Heart right ventricle (tissue), 16 donors: ENCODE data around the gene NCBP3. TPM values are rescaled to one million over a fixed set of nuclear protein-coding genes. Genes with fewer than 3 reads are reported as not detected.
A peak's percentile ranks its signal among the peaks of the same experiment; 100 is the strongest.

ENCODE experiments used
- ATAC-seq, 8 donors: fragments of 200-7000 bp; cut with Tn5 transposase; one replicate each; pipeline ENCODE4 v1.9.1; 2020; ENCODE audit warnings: mild to moderate bottlenecking in 8 of 8, moderate library complexity in 8 of 8, moderate number of reproducible peaks in 1 of 8
- DNase-seq, 2 donors: peaks; one replicate each; pipeline ENCODE4 v3.0.0-alpha.2; 2020
- H3K27ac ChIP-seq, 10 donors: fragments of 200-600 bp; sonication (generic) in 2 of 10; one replicate each; pipeline versions ENCODE4 v1.5.0 to v1.8.0; 2020 to 2022; ENCODE audit warnings: mild to moderate bottlenecking in 3 of 10
- H3K27me3 ChIP-seq, 7 donors: fragments of 200-600 bp; one replicate each; pipeline ENCODE4 v1.8.0; 2021 to 2022; ENCODE audit warnings: mild to moderate bottlenecking in 2 of 7
- H3K36me3 ChIP-seq, 9 donors: fragments of 200-600 bp; sonication (generic) in 1 of 9; one replicate each; pipeline versions ENCODE4 v1.5.0 to v1.8.0; 2020 to 2022; ENCODE audit warnings: mild to moderate bottlenecking in 2 of 9
- H3K4me1 ChIP-seq, 9 donors: fragments of 200-600 bp; sonication (generic) in 1 of 9; one replicate each; pipeline versions ENCODE4 v1.5.0 to v1.8.0; 2020 to 2022; ENCODE audit warnings: mild to moderate bottlenecking in 4 of 9
- H3K4me3 ChIP-seq, 10 donors: fragments of 200-600 bp; sonication (generic) in 2 of 10; one replicate each; pipeline versions ENCODE4 v1.5.0 to v1.8.0; 2020 to 2022; ENCODE audit warnings: mild to moderate bottlenecking in 7 of 10, moderate library complexity in 2 of 10
- H3K9me3 ChIP-seq, 11 donors: fragments of 200-600 bp in 10 of 11; sonication (generic) in 2 of 11; one replicate each; pipeline versions ENCODE4 v1.5.0 to v1.8.0; 2013 to 2022; ENCODE audit warnings: mild to moderate bottlenecking in 2 of 11, control low read depth in 1 of 11, moderate library complexity in 1 of 11
- WGBS, 2 donors: extraction: QIAGEN DNeasy Blood & Tissue Kit; methylation state at CpG; one replicate each; pipeline ENCODE4 v1.1.7; 2013; ENCODE audit warnings: inconsistent platforms in 1 of 2; 5-methylcytosine and 5-hydroxymethylcytosine counted together
- intact Hi-C, 10 donors: fragments of 100-400 bp; cut with DNase I; formaldehyde crosslinking; loops; one replicate each; pipeline versions ENCODE4 v1.11.1 to v1.14.2; 2022
- polyA plus RNA-seq, 2 donors: library from polyadenylated mRNA; stranded (reverse); fragments of 200-250 nt; gene quantifications; one replicate each; pipeline ENCODE4 v1.2.3, GENCODE V29; 2013
- total RNA-seq, 10 donors: library from RNA; stranded (reverse); fragmentation: NEBNext Ultra II Directional in 3 of 10; extraction: Animal tissue kit (Norgen Biotek cat#: 25700) in 3 of 10; gene quantifications; one replicate each; pipeline versions ENCODE4 v1.2.1 to v1.2.4, GENCODE V29; 2021 to 2023
- TF ChIP-seq, protein P1 (sequence below), 9 donors: fragments of 200-600 bp; sonication (generic) in 2 of 9; IDR thresholded peaks; one replicate each; pipeline versions ENCODE4 v1.5.0 to v1.8.0; 2021 to 2022; ENCODE audit warnings: antibody characterized with exemption in 9 of 9, mild to moderate bottlenecking in 5 of 9, moderate library complexity in 1 of 9
- donor health status: Arrhythmogenic right ventricular cardiomyopathy.
- donor health status: ischemic (EF 13 %, LVEDD 7.1; RV severe dilation, severe dysfunction).
- donor health status: healthy with polysubstance abuse.
- donor health status: DM: no; HTN: yes; CAD: no.
- donor health status: DM: no; HTN: no; CAD: no.
- donor health status: ischemic (EF 25% LVEDD 6.9; RV normal size, moderate dysfunction).
- donor health status: ischemic (EF 25% LVEDD 5.7; RV mildly dilated, moderate dysfunction).
- donor health status: healthy.
- donor health status: DM: yes; HTN: yes; CAD: no.
- donor health status: Ischemic cardiomyopathy.
- donor health status: ischemic (EF 35%, LVEDD 5.7; RV mildly dilated, moderate dysfunction).
- donor health status: nonischemic (EF 11% LVEDD 7.7; RV severe dilation, severe dysfunction).
- donor health status: DM: yes; HTN: yes; CAD: no.
- donor health status: PGD.
- donor health status: ischemic (EF 29% LVEDD 5.4; RV normal size, mild dysfunction).
- donor health status: nonischemic (EF 23%, LVEDD 6.1; RV moderate dilation, normal function).

NCBP3 gene
- total and polyA plus RNA-seq, 12 donors: 7.3 to 30.9 (median 21.0) TPM

DNA sequence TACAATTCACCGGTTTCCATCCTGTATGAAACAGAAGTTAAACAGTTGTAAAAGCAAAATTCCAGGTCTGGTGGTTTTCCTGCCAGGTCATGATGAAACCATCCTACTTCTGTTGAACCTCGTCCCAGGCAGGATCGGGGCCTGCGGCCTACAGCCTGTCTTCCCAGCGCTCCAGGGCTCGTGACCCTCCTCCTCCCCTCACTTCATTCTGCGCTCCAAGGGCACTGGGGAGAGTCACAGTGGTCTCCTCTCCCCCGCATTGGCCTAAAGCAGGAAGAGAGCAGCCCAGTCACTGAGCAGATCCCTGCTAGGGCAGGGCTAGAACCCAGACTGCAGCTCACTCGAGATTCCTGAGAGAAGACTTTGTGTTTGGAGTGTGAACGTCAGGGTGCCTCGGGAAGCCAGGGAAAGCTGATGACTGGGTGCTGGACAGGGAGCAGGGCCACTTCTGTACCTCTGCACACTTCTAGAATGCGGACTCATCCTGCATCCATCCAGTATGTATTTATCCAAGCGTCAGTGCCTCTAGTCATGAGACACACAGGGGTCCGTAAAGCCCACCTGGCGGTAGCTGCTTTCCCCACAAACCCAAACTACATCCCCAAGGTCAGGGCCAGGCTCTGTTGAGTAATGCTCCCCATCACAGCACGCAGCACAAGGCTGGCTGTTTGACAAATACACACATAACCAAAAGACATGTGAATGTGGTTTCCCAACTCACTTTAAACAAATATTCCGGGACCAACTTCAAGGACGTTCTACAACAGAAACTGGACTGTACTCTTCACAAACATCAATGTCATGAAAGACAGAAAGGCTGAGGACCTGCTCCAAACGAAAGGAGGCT, 43.4 kb downstream of the NCBP3 start:
- TF ChIP-seq, protein P1, sequence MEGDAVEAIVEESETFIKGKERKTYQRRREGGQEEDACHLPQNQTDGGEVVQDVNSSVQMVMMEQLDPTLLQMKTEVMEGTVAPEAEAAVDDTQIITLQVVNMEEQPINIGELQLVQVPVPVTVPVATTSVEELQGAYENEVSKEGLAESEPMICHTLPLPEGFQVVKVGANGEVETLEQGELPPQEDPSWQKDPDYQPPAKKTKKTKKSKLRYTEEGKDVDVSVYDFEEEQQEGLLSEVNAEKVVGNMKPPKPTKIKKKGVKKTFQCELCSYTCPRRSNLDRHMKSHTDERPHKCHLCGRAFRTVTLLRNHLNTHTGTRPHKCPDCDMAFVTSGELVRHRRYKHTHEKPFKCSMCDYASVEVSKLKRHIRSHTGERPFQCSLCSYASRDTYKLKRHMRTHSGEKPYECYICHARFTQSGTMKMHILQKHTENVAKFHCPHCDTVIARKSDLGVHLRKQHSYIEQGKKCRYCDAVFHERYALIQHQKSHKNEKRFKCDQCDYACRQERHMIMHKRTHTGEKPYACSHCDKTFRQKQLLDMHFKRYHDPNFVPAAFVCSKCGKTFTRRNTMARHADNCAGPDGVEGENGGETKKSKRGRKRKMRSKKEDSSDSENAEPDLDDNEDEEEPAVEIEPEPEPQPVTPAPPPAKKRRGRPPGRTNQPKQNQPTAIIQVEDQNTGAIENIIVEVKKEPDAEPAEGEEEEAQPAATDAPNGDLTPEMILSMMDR (IDR thresholded peaks at IDR 0.05): no peak
- 73 to 80% methylated on average over 19 of the region's 19 CpGs for WGBS, 2 donors
- DNase-seq (no peak), ATAC-seq (peak in 2 of 8 donors; percentile 24 to 47)
- intact Hi-C loops: no loop called here
- H3K9me3 ChIP-seq: no peaks in the 10 kb centered on the region
- peaks cover 0 to 31% (median 10%) of the 10 kb centered on the region in 9 donors for H3K36me3 ChIP-seq
- H3K27me3 ChIP-seq: no peaks in the 10 kb centered on the region
- peaks cover 0 to 60% (median 0%) of the 10 kb centered on the region in 9 donors for H3K4me1 ChIP-seq
- peak overlapping the region in 3 of 10 donors; percentile 20 to 80 (median 48) for H3K27ac ChIP-seq
- H3K4me3 ChIP-seq: no peak overlapping the region

DNA sequence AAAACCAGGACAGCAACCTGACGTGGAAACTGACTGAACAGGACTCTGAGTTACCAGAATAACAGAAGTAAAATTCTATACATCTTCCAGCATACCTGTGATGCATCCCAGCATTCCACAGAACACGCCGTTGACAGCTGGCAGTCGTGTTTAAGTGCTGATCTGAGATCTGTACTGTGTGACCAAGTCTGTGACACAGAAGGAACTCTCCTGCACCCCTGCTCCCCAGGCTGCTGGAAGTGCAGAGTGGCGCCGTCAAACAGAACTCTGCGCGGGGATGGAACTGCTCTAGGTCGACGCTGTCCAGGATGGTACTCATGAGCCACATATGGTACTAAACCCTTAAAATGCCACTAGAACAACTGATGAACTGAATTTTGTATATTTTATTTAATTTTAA, 44.3 kb downstream of the NCBP3 start:
- peaks cover 0 to 60% (median 0%) of the 10 kb centered on the region in 9 donors for H3K4me1 ChIP-seq
- H3K27ac ChIP-seq: peak overlapping the region in 1 of 10 donors; percentile 80
- TF ChIP-seq, protein P1 (IDR thresholded peaks at IDR 0.05): no peak
- WGBS, 2 donors: 88 to 89% methylated on average over 10 of the region's 10 CpGs
- intact Hi-C loops: no loop called here
- no peaks in the 10 kb centered on the region for H3K9me3 ChIP-seq
- ATAC-seq: no peak
- H3K27me3 ChIP-seq: no peaks in the 10 kb centered on the region
- no peak overlapping the region for H3K4me3 ChIP-seq
- DNase-seq: no peak
- H3K36me3 ChIP-seq: peaks cover 0 to 22% (median 10%) of the 10 kb centered on the region in 9 donors

DNA sequence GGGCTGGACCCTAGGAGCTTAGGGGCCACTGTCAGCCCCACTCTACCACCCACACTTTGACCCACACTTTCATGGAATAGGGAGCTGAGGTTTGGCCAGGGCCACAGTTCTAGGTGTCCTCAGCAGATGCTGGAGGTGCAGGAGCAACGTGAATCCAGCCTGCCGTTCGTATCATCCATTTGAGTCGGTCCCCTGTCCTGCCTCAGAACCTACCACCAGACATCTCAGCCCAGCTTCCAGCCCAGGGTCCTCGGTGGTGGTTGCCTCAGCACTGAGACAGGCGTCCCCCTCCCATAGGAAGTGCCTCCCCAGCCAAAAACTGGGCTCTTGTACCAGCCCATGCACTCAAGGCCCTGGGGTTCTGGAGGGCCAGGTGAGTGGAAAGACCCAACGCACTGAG, 44.7 kb downstream of the NCBP3 start:
- 89 to 91% methylated on average over 7 of the region's 7 CpGs for WGBS, 2 donors
- DNase-seq (no peak), ATAC-seq (peak in 1 of 8 donors; percentile 27)
- TF ChIP-seq, protein P1 (IDR thresholded peaks at IDR 0.05): no peak
- Histone ChIP-seq H3K4me1 (peaks cover 0 to 60% (median 0%) of the 10 kb centered on the region in 9 donors), H3K27ac (no peak overlapping the region), H3K36me3 (peaks cover 0 to 18% (median 6%) of the 10 kb centered on the region in 9 donors), H3K9me3 (no peaks in the 10 kb centered on the region), H3K4me3 (no peak overlapping the region), H3K27me3 (no peaks in the 10 kb centered on the region)
- intact Hi-C loops: no loop called here

- no peak for DNase-seq
- peak in 1 of 8 donors; percentile 17 for ATAC-seq
- Histone ChIP-seq H3K4me1 (peaks cover 0 to 60% (median 0%) of the 10 kb centered on the region in 9 donors), H3K36me3 (peaks cover 0 to 10% (median 0%) of the 10 kb centered on the region in 9 donors), H3K27me3 (no peaks in the 10 kb centered on the region), H3K9me3 (no peaks in the 10 kb centered on the region), H3K27ac (peak within 1 kb of the TSS in 1 of 10 donors; percentile 80), H3K4me3 (no peak within 1 kb of the TSS)
- TF ChIP-seq, protein P1 (IDR thresholded peaks at IDR 0.05): no peak
- WGBS, 2 donors: 73 to 83% methylated on average over 17 of the region's 17 CpGs
- intact Hi-C loops: no loop called here
These were observed 45.4 kb downstream of the NCBP3 start, which contains the start of gene ITGAE for GRCh38 chr17:3800362-3801271. Gene ITGAE (minus strand): TSS chr17:3801188. CDS start chr17:3801144, 44 bp downstream.
